K562 (cell line): ENCODE results near the gene UNC45B. TPM values are rescaled to one million over a fixed set of nuclear protein-coding genes. Genes with fewer than 3 reads are reported as not detected.

ENCODE experiments used
- ATAC-seq: fragments of 200-7000 bp; cut with Tn5 transposase; 3 replicates; pipeline ENCODE4 v1.9.1; 2020; ENCODE audit warnings: moderate library complexity
- BruUV-seq: library from RNA; stranded (reverse); fragments of 400-500 nt; replicated peaks from 2 replicates; lab custom pipeline; 2021; lab: Mats Ljungman, UMichigan
- CTCF ChIA-PET: fragments of 300-600 bp; formaldehyde crosslinking; extraction: SDS; loops from one replicate; lab custom pipeline; 2021; ENCODE audit warnings: low intra/inter-chr PET ratio; lab: Yijun Ruan, JAX
- POLR2A ChIA-PET: fragments of 300-600, 350-650 bp; sonication (Branson Sonifier 250); formaldehyde crosslinking; extraction: SDS; loops from one replicate; lab custom pipeline; 2021; ENCODE audit warnings: antibody characterized with exemption, inconsistent platforms; lab: Yijun Ruan, JAX
- DNase-seq, 4 experiments: peaks; one replicate each; pipeline versions ENCODE4 v3.0.0 to v3.0.0-alpha.2; 2011 to 2018; ENCODE audit warnings: low spot score in 3 of 4, mixed read lengths in 3 of 4; ENCODE audit errors: extremely low read depth in 1 of 4
- FAIRE-seq: peaks from 2 replicates; lab custom pipeline; 2011; peaks lifted over from hg19 to GRCh38; lab: Jason Lieb, UNC
- H2AFZ ChIP-seq: 2 replicates; pipeline ENCODE4 v1.6.0; 2011; ENCODE audit warnings: low read depth, low read length, control low read depth, inconsistent platforms
- H3K27ac ChIP-seq: fragments of 200-600 bp; 3 replicates; pipeline ENCODE4 v1.8.0; 2011; ENCODE audit warnings: low read depth, mild to moderate bottlenecking, control low read depth, inconsistent platforms, low read length, moderate library complexity, mixed read lengths; ENCODE audit errors: extremely low read depth
- H3K27me3 ChIP-seq, 2 experiments: fragments of 300-600 bp in 1 of 2; 2 replicates in 1 of 2; 3 replicates in 1 of 2; pipeline versions ENCODE4 v1.6.0 to v1.8.0; 2011; ENCODE audit warnings: inconsistent platforms in 2 of 2, low read length in 2 of 2, mild to moderate bottlenecking in 1 of 2, mixed read lengths in 1 of 2, moderate library complexity in 1 of 2; ENCODE audit not compliant: control insufficient read depth in 2 of 2, insufficient read depth in 2 of 2
- H3K36me3 ChIP-seq: fragments of 300-600 bp; 3 replicates; pipeline ENCODE4 v1.8.0; 2011; ENCODE audit warnings: mild to moderate bottlenecking, low read length, inconsistent platforms; ENCODE audit not compliant: control insufficient read depth, insufficient read depth
- H3K4me1 ChIP-seq, 2 experiments: fragments of 200-600 bp in 1 of 2; replicated peaks in 1 of 2; 2 replicates in 1 of 2; 3 replicates in 1 of 2; pipeline versions ENCODE4 v1.5.1 to v1.8.0; 2011; ENCODE audit warnings: inconsistent platforms in 2 of 2, low read length in 2 of 2, mild to moderate bottlenecking in 1 of 2, mixed read lengths in 1 of 2, moderate library complexity in 1 of 2; ENCODE audit not compliant: control insufficient read depth in 2 of 2, insufficient read depth in 2 of 2
- H3K4me2 ChIP-seq: 2 replicates; pipeline ENCODE4 v1.6.1; 2011; ENCODE audit warnings: low read length, control low read depth, inconsistent platforms, mixed read lengths; ENCODE audit not compliant: insufficient read depth
- H3K4me3 ChIP-seq: fragments of 200-600 bp; sonication (generic), shearing (Covaris generic); 2 replicates; pipeline ENCODE4 v1.5.1; 2016; ENCODE audit warnings: control low read depth, inconsistent platforms
- H3K79me2 ChIP-seq: fragments of 200-600 bp; 3 replicates; pipeline ENCODE4 v1.8.0; 2011; ENCODE audit warnings: low read length, inconsistent platforms; ENCODE audit not compliant: control insufficient read depth, insufficient read depth
- H3K9ac ChIP-seq, 2 experiments: 2 replicates each; pipeline versions ENCODE4 v1.6.0 to v1.6.1; 2011; ENCODE audit warnings: low read depth in 2 of 2, low read length in 2 of 2, control low read depth in 1 of 2, inconsistent platforms in 1 of 2, mild to moderate bottlenecking in 1 of 2, mixed read lengths in 1 of 2; ENCODE audit not compliant: insufficient read depth in 1 of 2
- H3K9me1 ChIP-seq: one replicate; pipeline ENCODE4 v1.6.0; 2011; ENCODE audit warnings: inconsistent platforms, mild to moderate bottlenecking, low read length, moderate library complexity; ENCODE audit not compliant: control insufficient read depth, insufficient read depth
- H3K9me3 ChIP-seq: replicated peaks from 2 replicates; pipeline ENCODE4 v1.5.1; 2011; ENCODE audit warnings: low read depth, low read length, inconsistent platforms; ENCODE audit not compliant: control insufficient read depth, insufficient read depth
- H4K20me1 ChIP-seq: replicated peaks from 2 replicates; pipeline ENCODE4 v1.6.1; 2011; ENCODE audit warnings: low read length, inconsistent platforms, mixed read lengths; ENCODE audit not compliant: control insufficient read depth, insufficient read depth
- CBX2 ChIP-seq: fragments of 200-600 bp; sonication (generic); IDR thresholded peaks from one replicate; pipeline ENCODE4 v1.6.1; 2012; ENCODE audit warnings: mild to moderate bottlenecking, low read length, inconsistent platforms; ENCODE audit not compliant: insufficient read depth, poor library complexity, severe bottlenecking
- CCNT2 ChIP-seq: IDR thresholded peaks from 2 replicates; pipeline ENCODE4 v1.6.1; 2011; ENCODE audit warnings: borderline replicate concordance, low read depth, mild to moderate bottlenecking, moderate library complexity, mixed read lengths, low read length; ENCODE audit not compliant: insufficient read length; ENCODE audit errors: extremely low read depth
- FOXJ2 ChIP-seq: fragments of 200-800 bp; sonication (Bioruptor generic); IDR thresholded peaks from 2 replicates; pipeline ENCODE4 v1.6.1; 2016; ENCODE audit warnings: missing genetic modification characterization, missing compliant biosample characterization
- GATA2 ChIP-seq: sonication (generic); formaldehyde crosslinking; IDR thresholded peaks from 2 replicates; pipeline ENCODE4 v1.4.0; 2020; ENCODE audit warnings: mild to moderate bottlenecking, missing genetic modification reagents
- L3MBTL2 ChIP-seq: fragments of 450-650 bp; IDR thresholded peaks from 2 replicates; pipeline ENCODE4 v1.6.1; 2016; ENCODE audit warnings: mild to moderate bottlenecking, moderate library complexity
- MCM7 ChIP-seq, 2 experiments: fragments of 450-650 bp; IDR thresholded peaks; 2 replicates each; pipeline ENCODE4 v1.6.1; 2016 to 2018
- MYC ChIP-seq, 2 experiments: fragments of 250-450 bp in 1 of 2; sonication (Bioruptor Pico) in 1 of 2; IDR thresholded peaks; 2 replicates each; pipeline versions ENCODE4 v1.5.1 to v1.6.1; 2012 to 2021; ENCODE audit warnings: low read depth in 2 of 2, borderline replicate concordance in 1 of 2, improper control_type of control experiment in 1 of 2, low read length in 1 of 2, mild to moderate bottlenecking in 1 of 2, moderate library complexity in 1 of 2
- NR2F6 ChIP-seq: fragments of 450-650 bp; formaldehyde crosslinking; IDR thresholded peaks from 2 replicates; pipeline ENCODE4 v1.4.0; 2020; ENCODE audit warnings: mild to moderate bottlenecking
- NR4A1 ChIP-seq, 2 experiments: fragments of 250-450 bp in 1 of 2; fragments of 450-650 bp in 1 of 2; sonication (Bioruptor Pico) in 1 of 2; IDR thresholded peaks; 2 replicates each; pipeline versions ENCODE4 v1.4.0 to v1.6.1; 2016 to 2020; ENCODE audit warnings: mild to moderate bottlenecking in 2 of 2, missing compliant biosample characterization in 1 of 2, missing genetic modification characterization in 1 of 2, moderate library complexity in 1 of 2
- SIN3B ChIP-seq: fragments of 450-650 bp; IDR thresholded peaks from 2 replicates; pipeline ENCODE4 v1.6.1; 2017; ENCODE audit warnings: low read depth, mild to moderate bottlenecking, moderate library complexity
- TSC22D4 ChIP-seq: fragments of 450-650 bp; IDR thresholded peaks from 2 replicates; pipeline ENCODE4 v1.6.1; 2016; ENCODE audit warnings: missing genetic modification characterization, missing biosample characterization, control low read depth
- ZBTB5 ChIP-seq: fragments of 450-650 bp; IDR thresholded peaks from 2 replicates; pipeline ENCODE4 v1.6.1; 2017; ENCODE audit warnings: antibody characterized with exemption
- ZNF24 ChIP-seq: fragments of 450-650 bp; IDR thresholded peaks from 2 replicates; pipeline ENCODE4 v1.6.1; 2016
- WGBS: fragments of 100-300 bp; shearing (Covaris generic); methylation state at CpG from one replicate; pipeline ENCODE4 v1.1.6; 2016; ENCODE audit warnings: low coverage, mixed read lengths; ENCODE audit not compliant: insufficient coverage; ENCODE audit errors: missing lambda C conversion rate; 5-methylcytosine and 5-hydroxymethylcytosine counted together
- in situ Hi-C: fragments of 300-500 bp; cut with MboI; formaldehyde crosslinking; loops from 4 replicates; pipeline ENCODE4 v1.15.0; 2018; ENCODE audit warnings: inconsistent platforms, mixed read lengths
- intact Hi-C: fragments of 100-400 bp; cut with micrococcal nuclease; formaldehyde crosslinking; loops from 2 replicates; pipeline ENCODE4 v1.14.2; 2022
- polyA plus RNA-seq, 8 experiments: library from polyadenylated mRNA; depleted of rRNA in 4 of 8; stranded (reverse) in 5 of 8; unstranded in 3 of 8; fragments of >200 nt; fragmentation: Nextera tagmentation in 2 of 8; fragmentation: Illumina TruSeq in 1 of 8; extraction: Ambion mirVana in 2 of 8; extraction: Trizol in 1 of 8; gene quantifications; 2 replicates each; pipeline versions ENCODE4 v1.2.1 to v1.2.3, GENCODE V29; 2011 to 2014; ENCODE audit warnings: inconsistent platforms in 1 of 8, missing spikeins in 1 of 8
- total RNA-seq, 7 experiments: library from RNA; depleted of rRNA in 6 of 7; stranded (reverse); fragments of >200 nt in 6 of 7; fragmentation: Illumina TruSeq in 2 of 7; extraction: Trizol in 2 of 7; gene quantifications; 2 replicates each; pipeline versions ENCODE4 v1.2.1 to v1.2.3, GENCODE V29; 2011 to 2021; ENCODE audit warnings: low replicate concordance in 1 of 7

UNC45B gene
- total and polyA plus RNA-seq, 9 of the 15 experiments (the other 6 are each of a cell fraction or from before 2014, with no cell fraction given), result not detected

GRCh38 chr17:35187481-35187880 lies 39.9 kb downstream of the UNC45B start:
- ATAC-seq, result no peak
- H3K27ac ChIP-seq, result no peak overlapping the region

More at GRCh38 chr17:35187481-35187880, 39.9 kb downstream of the UNC45B start:
- no peak for DNase-seq
- Histone ChIP-seq H3K79me2 (no peaks in the 10 kb centered on the region), H3K4me3 (no peak overlapping the region), H3K4me2 (no peak overlapping the region), H3K27me3 (peaks cover 9 to 19% of the 10 kb centered on the region in 2 experiments), H3K9me3 (no peaks in the 10 kb centered on the region), H3K4me1 (no peaks in the 10 kb centered on the region), H3K9ac (no peak overlapping the region), H3K9me1 (no peaks in the 10 kb centered on the region), H4K20me1 (no peaks in the 10 kb centered on the region), H2AFZ (no peak overlapping the region), H3K36me3 (no peaks in the 10 kb centered on the region)
- POLR2A ChIA-PET, result interaction anchor here (0.6 kb wide), 1 partner anchor 303 kb away, joined by 3 read pairs; no protein-coding TSS in a partner anchor
- intact Hi-C loops, result no loop called here
- TF ChIP-seq NR2F6, result no peak
- no peak for TF ChIP-seq ZNF24
- no peak for TF ChIP-seq CBX2
- TF ChIP-seq NR4A1 (CRISPR knock-in tag; IDR thresholded peaks at IDR 0.05), result no peak
- TF ChIP-seq NR4A1 (tag; IDR thresholded peaks at IDR 0.05), result no peak
- TF ChIP-seq GATA2 (CRISPR knock-in tag), result no peak
- TF ChIP-seq ZBTB5, result no peak
- no peak for TF ChIP-seq FOXJ2 (tag)
- TF ChIP-seq L3MBTL2, result no peak
- no peak for TF ChIP-seq CCNT2
- no peak for TF ChIP-seq SIN3B
- no peak for TF ChIP-seq MCM7 (IDR thresholded peaks at IDR 0.05)
- no peak for TF ChIP-seq MYC (IDR thresholded peaks at IDR 0.05; ENCODE audit: low read depth, low read length)
- no peak for TF ChIP-seq MYC (CRISPR knock-in tag; IDR thresholded peaks at IDR 0.05; ENCODE audit: borderline replicate concordance, low read depth)
- no peak for TF ChIP-seq TSC22D4
- CTCF ChIA-PET, result no interaction called here
- 18% methylated on average over 2 of the region's 2 CpGs for WGBS
- in situ Hi-C loops, result no loop called here
- FAIRE-seq, result no peak
- BruUV-seq, result no TSS peak
